ENCODE results near the gene NT5DC2. TPM values are rescaled to one million over a fixed set of nuclear protein-coding genes. Genes with fewer than 3 reads are reported as not detected.

Gene NT5DC2
- total RNA-seq, 2 experiments from 2014 or later = 52.8 to 53.1 TPM

DNA sequence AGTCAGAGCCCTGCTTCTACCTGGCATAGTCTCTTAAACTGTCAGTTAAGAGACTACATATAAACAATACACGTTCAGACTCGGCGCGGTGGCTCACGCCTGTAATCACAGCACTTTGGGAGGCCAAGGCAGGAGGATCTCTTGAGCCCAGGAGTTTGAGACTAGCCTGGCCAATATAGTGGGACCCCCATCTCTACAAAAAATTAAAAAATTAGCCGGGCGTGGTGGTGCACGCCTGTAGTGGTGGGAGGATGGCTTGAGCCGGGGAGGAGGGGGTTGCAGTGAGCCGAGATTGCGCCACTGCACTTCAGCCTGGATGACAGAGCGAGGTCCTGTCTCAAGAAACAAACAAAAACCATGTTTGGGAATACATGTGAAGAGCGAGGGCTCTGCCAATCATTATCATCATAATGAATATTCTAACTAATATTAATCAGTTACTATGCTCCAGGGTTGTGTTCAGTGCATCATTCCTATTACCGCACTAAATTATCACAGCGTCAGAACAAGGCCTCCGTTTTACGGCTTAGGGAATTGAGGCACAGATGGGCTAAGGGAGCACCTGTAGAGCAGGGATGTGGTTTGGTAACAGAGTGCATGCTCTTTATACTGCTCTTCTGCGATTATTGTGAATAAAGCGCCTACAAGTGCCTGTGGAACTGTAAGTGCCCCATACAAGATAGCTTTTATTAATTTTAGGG is 1.9 kb upstream of the NT5DC2 start:
- Mint-ChIP-seq H3K27ac (peak overlapping the region; percentile 97), H3K4me1 (ENCODE audit: low read depth) (peaks cover 54% of the 10 kb centered on the region), H3K9me3 (ENCODE audit: insufficient read depth) (no peaks in the 10 kb centered on the region), H3K4me3 (peak overlapping the region; percentile 97), H3K36me3 (ENCODE audit: low read depth) (peaks cover 20% of the 10 kb centered on the region), H3K27me3 (ENCODE audit: low read depth) (no peaks in the 10 kb centered on the region)
- ChIA-PET CTCF (interaction anchor here (0.8 to 1.3 kb wide), 3 partner anchors 9 to 90 kb away, joined by 3 to 6 read pairs (median 4); no protein-coding TSS in a partner anchor), POLR2A (interaction anchor here (0.7 to 1.1 kb wide), 4 partner anchors 8 to 171 kb away, joined by 3 to 4 read pairs (median 3); no protein-coding TSS in a partner anchor)
- ATAC-seq (no peak), DNase-seq (no peak)

DNA sequence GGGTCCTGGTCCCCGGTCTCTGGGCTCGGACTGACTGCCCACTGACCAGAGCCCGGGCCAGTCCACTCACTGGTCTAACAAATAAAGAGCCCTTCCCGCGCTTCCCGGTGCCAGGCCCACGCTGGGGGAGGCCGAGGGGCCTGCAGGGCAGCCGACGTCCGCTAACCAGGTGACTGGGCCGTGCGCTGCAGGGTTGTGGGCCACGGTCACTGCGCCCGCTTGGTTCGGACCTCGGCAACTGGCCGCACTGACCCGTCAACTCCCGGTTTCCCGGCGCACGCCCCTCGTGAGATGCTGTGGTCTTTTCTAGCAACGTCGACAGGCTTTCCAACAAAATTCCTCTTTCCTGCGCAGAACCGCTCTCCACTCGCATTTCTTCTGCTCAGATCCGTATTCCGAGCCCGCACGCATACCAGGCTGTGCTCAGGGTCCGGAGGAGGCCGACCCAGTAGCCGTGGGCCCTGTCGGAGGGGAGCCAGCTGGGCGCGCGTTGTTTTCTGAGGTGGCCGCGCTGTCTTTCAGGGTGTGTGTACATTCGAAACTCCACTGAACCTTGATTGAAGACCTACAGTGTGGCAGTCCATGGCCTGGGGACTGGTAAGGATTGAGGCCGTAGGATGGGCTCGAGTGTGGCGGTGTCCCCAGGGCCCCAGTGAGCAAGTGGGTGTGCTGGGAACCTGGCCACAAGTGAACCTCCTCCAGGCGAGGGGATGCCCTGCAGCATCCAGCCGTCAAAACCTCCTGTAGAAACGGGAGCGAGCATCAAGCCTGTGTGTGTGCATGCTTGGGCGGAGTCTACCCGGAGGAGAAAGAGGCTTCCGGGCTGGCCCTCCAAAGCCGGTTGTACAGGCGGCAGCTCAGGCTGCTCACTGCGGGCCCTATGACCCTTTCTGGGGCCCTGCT is 875 bp upstream of the NT5DC2 start:
- Mint-ChIP-seq H3K36me3 (ENCODE audit: low read depth) (peaks cover 18% of the 10 kb centered on the region), H3K4me1 (ENCODE audit: low read depth) (peaks cover 51% of the 10 kb centered on the region)
- CTCF ChIA-PET = no interaction called here

DNA sequence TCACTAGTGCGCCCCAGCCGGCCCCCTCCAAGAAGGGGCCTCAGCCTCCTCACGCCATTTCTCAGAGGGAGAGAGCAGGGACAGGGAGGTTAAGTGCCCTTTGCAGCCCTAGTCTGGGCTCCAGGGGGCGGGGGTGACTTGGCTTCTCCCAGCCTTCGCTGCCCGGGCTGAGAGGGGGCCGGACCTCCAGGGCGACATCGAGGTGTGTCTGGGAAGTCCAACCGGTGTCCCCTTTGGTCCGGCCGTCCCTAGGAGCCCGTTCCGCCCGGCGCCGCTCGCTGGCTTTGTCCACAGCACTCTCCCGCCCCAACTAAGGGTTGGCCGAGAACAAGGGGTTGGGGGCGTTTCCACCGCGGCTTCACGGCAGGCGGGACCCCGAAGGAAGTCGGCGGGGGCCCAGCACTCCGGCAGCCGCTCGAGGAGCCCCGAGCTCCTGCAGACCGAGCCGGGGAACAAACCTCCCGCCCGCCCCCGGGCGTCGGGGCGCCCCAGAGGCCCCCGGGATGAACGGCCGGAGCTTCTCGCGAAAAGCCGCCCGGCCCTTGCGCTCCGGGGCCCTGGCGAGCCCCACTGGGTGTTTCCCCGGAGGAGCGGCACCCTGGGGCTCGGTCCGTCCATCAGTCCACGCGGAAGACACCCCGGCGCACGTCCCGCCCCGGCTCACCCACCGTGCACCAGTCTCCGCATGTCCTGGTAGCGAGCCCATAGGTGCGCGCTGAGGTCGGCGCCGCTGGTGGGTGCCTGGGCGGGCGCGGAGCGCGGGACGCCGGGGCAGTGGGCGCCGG is 627 bp downstream of the NT5DC2 start:
- Mint-ChIP-seq H3K36me3 (ENCODE audit: low read depth) (peaks cover 10% of the 10 kb centered on the region), H3K27ac (peak overlapping the region; percentile 68), H3K4me3 (peak overlapping the region; percentile 80), H3K27me3 (ENCODE audit: low read depth) (no peaks in the 10 kb centered on the region), H3K4me1 (ENCODE audit: low read depth) (peaks cover 39% of the 10 kb centered on the region), H3K9me3 (ENCODE audit: insufficient read depth) (no peaks in the 10 kb centered on the region)
- ChIA-PET CTCF (no interaction called here), POLR2A (no interaction called here)
- DNase-seq = peak; percentile 40
- ATAC-seq = peak; percentile 7

More for the DNA sequence above, 875 bp upstream of the NT5DC2 start:
- Mint-ChIP-seq H3K27me3 (ENCODE audit: low read depth) (no peaks in the 10 kb centered on the region), H3K9me3 (ENCODE audit: insufficient read depth) (no peaks in the 10 kb centered on the region), H3K4me3 (peak overlapping the region; percentile 78), H3K27ac (peak overlapping the region; percentile 68)
- POLR2A ChIA-PET = no interaction called here
- DNase-seq (no peak), ATAC-seq (no peak)

DNA sequence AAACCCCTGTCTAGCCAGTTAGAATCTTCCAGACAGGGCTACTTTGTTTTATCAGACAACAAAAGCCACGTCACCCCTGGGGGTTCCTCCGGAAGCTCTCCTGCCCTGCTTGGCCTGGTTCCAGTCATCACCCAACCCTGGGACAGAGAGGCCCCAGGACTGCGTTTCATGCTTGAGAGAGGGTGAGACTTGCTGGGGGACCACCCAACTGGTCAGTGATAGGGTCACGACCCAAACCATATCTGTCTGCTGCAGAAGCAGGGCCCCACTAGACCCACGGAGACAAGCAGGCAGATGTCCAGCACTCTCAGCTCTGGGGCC is 1.2 kb downstream of the NT5DC2 start:
- Mint-ChIP-seq H3K27ac (peak overlapping the region; percentile 68), H3K27me3 (ENCODE audit: low read depth) (no peaks in the 10 kb centered on the region), H3K36me3 (ENCODE audit: low read depth) (peaks cover 10% of the 10 kb centered on the region), H3K9me3 (ENCODE audit: insufficient read depth) (no peaks in the 10 kb centered on the region), H3K4me3 (peak overlapping the region; percentile 80), H3K4me1 (ENCODE audit: low read depth) (peaks cover 34% of the 10 kb centered on the region)
- CTCF ChIA-PET = no interaction called here
- DNase-seq (peak; percentile 40), ATAC-seq (no peak)
- POLR2A ChIA-PET = interaction anchor here (0.7 kb wide), 1 partner anchor 1050 kb away, joined by 3 read pairs; no protein-coding TSS in a partner anchor

DNA sequence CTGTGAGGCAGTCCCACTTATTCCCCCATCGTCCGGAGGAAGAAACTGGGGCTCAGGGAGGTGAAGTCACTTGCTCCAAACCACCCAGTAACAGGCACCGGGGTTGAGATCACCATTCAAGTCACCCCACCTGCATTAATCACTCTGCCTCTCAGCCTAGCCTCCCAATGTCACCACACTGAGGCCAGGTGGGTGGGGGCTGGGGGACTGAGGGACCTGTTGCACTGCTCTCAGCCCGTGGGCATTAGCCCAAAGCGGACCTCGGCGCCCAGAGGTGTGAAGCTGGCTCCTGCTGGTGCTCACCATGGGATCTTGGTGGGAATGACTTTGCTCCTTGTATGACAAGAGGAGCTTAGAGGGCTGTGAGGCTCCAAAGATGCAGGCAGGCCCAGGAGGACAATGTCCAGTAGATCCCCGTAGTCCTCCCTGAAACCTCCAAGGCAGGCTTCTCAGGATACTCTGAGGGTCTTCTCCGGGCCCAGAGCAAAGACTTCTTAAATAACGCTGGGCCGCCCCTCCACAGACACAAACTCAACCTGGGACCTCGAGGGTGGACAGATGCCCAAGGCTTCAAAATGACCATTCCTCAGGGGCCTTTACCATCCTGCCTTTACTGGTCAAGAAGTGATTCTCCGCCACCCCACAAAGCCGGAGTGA is 1.7 kb downstream of the NT5DC2 start:
- DNase-seq (no peak), ATAC-seq (no peak)
- Mint-ChIP-seq H3K27me3 (ENCODE audit: low read depth) (no peaks in the 10 kb centered on the region), H3K4me1 (ENCODE audit: low read depth) (peaks cover 30% of the 10 kb centered on the region), H3K36me3 (ENCODE audit: low read depth) (peaks cover 12% of the 10 kb centered on the region), H3K4me3 (peak overlapping the region; percentile 80), H3K9me3 (ENCODE audit: insufficient read depth) (no peaks in the 10 kb centered on the region), H3K27ac (peak overlapping the region; percentile 68)
- ChIA-PET POLR2A (interaction anchor here (0.7 kb wide), 1 partner anchor 1050 kb away, joined by 3 read pairs; no protein-coding TSS in a partner anchor), CTCF (no interaction called here)

DNA sequence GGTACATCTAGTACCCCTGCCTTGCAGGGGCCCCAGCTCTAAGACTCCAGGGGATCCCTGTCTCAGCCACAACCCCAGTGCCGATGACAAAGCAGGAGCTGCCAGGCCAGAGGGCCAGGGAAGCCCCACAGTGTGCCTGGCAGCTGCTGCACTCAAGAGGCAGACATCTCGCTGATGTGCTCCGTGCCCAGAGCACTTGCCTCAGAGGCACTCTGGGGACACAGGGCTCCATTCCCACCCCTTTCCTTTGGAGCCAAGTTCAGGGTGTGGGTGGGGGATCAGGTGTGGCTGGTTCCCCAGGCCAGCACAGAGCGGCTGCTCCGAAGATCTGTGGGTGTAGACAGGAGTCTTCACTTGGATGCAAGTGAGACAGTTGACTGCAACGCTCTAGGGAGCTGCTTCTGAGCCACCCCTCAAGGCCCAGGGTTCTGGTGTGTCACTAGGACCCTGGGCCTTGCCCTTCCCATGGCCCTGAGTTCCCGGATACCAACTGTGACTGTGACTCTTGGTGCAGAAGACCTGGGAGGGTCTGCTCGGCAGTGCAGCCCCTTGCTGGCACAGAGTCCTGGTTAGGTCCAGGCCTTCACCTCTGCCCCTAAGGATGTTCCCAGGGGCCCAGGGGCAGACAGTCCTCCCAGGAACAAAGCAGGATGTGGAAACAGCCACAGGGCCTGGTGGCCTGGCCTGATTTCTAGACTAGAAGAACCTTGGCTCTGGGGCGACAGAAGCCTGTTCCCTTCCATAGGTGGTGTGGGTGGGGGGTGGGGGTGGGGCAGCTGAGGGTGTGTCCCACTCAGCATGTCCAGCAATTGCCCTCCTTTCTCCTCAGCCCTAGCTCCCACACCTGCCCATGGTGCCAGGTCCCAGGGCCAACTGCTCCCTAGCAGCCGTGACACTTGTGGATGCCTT is 2.5 kb downstream of the NT5DC2 start:
- no peak for ATAC-seq
- CTCF ChIA-PET = no interaction called here
- Mint-ChIP-seq H3K27me3 (ENCODE audit: low read depth) (no peaks in the 10 kb centered on the region), H3K4me1 (ENCODE audit: low read depth) (peaks cover 29% of the 10 kb centered on the region), H3K27ac (no peak overlapping the region), H3K9me3 (ENCODE audit: insufficient read depth) (no peaks in the 10 kb centered on the region), H3K4me3 (peak overlapping the region; percentile 80), H3K36me3 (ENCODE audit: low read depth) (peaks cover 13% of the 10 kb centered on the region)
- no peak for DNase-seq
- POLR2A ChIA-PET = no interaction called here

DNA sequence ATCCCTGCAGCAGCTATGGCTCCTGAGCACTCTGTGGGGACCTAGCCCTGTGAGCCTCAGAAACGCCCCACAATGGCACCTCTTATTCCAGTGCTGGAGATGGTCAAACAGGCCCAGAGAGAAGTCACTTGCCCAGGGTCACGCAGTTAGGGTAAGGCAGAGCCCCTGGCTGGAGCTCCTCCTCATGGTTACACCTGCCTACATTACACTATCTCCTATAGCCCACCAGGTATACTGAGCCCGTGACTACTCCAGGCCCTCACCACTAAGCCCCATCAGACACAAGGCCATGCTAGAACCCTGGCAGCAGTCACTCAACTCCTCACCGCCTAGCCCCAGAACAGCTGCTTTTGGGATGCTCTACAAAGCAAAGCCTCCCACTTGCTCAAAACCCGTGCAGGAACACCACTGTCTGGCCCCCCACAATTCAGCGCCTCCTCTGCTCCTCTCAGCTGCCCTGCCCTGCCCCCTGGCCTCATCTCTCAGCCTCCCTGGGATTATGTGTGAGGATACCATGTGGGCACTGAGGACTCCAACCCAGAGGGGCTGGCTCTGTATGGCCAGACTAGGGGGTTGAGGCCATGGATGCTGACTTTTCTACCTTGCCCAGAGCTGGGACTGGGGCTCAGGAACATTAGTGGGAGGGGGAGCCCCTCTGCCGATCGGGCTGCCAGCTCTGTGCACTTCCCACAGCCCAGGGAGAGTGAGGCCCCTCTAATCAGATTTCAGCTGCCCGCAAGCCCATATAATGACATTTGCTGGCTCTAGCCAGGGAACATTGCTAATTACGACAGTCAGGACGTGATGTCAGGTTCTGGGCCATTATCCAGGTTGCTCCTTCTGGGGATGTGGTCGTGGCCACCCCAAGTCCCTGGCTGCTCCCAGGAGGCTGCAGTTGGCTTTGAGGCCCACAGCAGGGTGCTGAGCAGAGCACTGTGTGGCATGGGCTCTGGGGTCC is 4.0 kb downstream of the NT5DC2 start:
- H3K4me3 Mint-ChIP-seq = no peak overlapping the region
- no peaks in the 10 kb centered on the region for H3K27me3 Mint-ChIP-seq (ENCODE audit: low read depth)
- no peak for ATAC-seq
- no peak for DNase-seq
- H3K4me1 Mint-ChIP-seq (ENCODE audit: low read depth) = peaks cover 14% of the 10 kb centered on the region
- ChIA-PET CTCF (no interaction called here), POLR2A (no interaction called here)
- H3K9me3 Mint-ChIP-seq (ENCODE audit: insufficient read depth) = no peaks in the 10 kb centered on the region
- H3K36me3 Mint-ChIP-seq (ENCODE audit: low read depth) = peaks cover 13% of the 10 kb centered on the region
- no peak overlapping the region for H3K27ac Mint-ChIP-seq

DNA sequence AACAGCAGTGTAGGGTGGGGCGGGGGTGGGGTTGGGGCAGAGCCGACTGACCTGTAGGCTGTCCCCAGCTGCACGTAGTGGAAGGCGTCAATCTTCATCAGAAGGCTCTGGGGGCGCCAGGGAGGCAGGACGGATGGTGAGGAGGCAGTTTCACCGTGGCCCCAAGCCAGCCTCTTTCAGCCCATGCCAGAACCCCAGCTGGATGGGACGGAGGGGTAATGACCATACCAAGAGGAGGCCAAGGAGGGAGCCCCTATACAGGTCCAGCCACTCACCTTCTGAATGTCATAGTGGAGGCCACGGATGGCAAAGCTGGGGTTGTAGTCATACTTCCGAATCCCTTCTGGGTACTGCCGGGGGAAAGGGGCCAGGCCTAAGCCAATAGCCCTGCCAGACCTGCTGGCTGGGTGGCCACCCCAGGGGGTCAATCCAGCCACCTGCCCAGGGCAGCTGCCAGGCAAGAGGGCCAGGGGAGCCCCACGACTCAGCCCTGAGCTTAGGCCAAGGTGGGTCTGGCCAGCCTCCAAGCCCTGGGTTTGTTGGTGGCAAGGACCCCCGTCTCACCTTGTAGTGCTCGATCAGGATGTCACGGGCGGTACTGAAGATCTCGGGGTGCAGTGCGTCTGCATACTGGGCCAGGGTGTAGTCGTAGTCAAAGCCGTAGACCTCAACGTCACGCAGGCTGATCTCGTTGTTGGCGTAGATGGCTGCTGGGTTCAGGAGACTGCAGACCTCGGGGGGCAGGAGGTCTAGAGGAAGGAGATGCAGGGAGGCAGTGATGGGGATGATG is 4.9 kb downstream of the NT5DC2 start:
- ATAC-seq (no peak), DNase-seq (no peak)
- H3K36me3 Mint-ChIP-seq (ENCODE audit: low read depth) = peaks cover 18% of the 10 kb centered on the region
- peaks cover 11% of the 10 kb centered on the region for H3K4me1 Mint-ChIP-seq (ENCODE audit: low read depth)
- no peaks in the 10 kb centered on the region for H3K9me3 Mint-ChIP-seq (ENCODE audit: insufficient read depth)
- no peaks in the 10 kb centered on the region for H3K27me3 Mint-ChIP-seq (ENCODE audit: low read depth)
- ChIA-PET POLR2A (no interaction called here), CTCF (no interaction called here)
- H3K27ac Mint-ChIP-seq = no peak overlapping the region
- no peak overlapping the region for H3K4me3 Mint-ChIP-seq

DNA sequence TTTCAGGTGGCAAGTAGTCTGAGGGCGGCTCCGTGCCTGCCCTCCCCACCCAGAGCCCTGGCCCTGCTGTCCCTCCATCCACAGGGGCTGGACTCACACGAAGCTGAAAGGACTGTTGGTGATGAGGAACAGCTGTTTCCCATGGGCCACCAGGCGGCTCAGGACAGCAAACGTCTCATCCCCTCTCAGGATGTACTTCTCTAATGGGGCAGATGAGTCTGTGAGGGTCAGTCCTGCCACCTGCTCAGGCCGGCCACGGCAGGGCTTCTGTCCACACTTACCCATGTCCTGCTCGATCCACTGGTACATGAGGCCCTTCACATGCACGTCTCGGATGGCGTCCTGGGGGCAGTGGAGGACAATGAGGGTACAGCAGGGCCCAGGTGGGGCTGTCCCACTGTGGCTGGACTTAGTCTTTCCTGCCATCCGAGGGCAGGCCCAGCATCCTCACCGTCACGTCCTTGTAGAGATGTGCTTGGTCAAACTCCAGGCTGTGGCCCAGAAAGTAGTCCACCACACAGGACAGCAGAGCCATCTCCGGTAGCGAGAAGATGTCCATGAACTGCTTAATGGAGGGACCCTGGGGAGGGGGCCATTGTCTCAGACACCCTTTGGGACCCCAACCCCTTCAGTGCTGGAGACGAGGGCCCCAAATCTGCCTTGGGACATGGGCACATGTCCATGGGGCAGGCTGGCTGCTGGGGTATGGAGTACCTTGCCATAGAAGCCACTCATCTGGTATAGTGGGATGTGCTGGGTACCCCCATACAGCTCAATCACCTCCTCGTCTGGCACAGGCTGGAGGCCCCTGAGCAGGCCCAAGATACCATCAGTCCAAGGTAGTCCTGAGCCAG is 5.7 kb downstream of the NT5DC2 start:
- Mint-ChIP-seq H3K27me3 (ENCODE audit: low read depth) (no peaks in the 10 kb centered on the region), H3K4me1 (ENCODE audit: low read depth) (peaks cover 11% of the 10 kb centered on the region), H3K27ac (no peak overlapping the region), H3K4me3 (no peak overlapping the region), H3K9me3 (ENCODE audit: insufficient read depth) (no peaks in the 10 kb centered on the region), H3K36me3 (ENCODE audit: low read depth) (peaks cover 18% of the 10 kb centered on the region)
- no peak for DNase-seq
- ATAC-seq = no peak
- POLR2A ChIA-PET = interaction anchor here (0.5 to 0.8 kb wide), 2 partner anchors 8 to 370 kb away, joined by 3 to 5 read pairs; partner anchors contain the start of gene UQCC5
- CTCF ChIA-PET = no interaction called here

Measured in activated CD8-positive, alpha-beta T cell treated with anti-CD3 and anti-CD28 coated beads, Interleukin-2, amount 10 ng/mL, durations not matched to agents 7 days and 5 days (primary cell).